ENCODE results near the gene PTPRF.
"Not testable (repeated sequence)": the region's sequence is repeated elsewhere in the genome, so short reads cannot be mapped to it uniquely, and the experiment has no call there.

PTPRF gene

GRCh38 chr1:43530483-43531106, at the start of gene PTPRF:
Gene PTPRF (plus strand): TSS chr1:43530883. CDS start chr1:43545076, 14,193 bp downstream.
- peak; percentile 66 for DNase-seq

GRCh38 chr1:43481491-43481890, 49.2 kb upstream of the PTPRF start:
- no peak for DNase-seq

- DNase-seq, result no peak
These were observed 48.5 kb upstream of the PTPRF start for GRCh38 chr1:43482215-43482614.

- DNase-seq, result no peak
These were observed 46.3 kb upstream of the PTPRF start for GRCh38 chr1:43484367-43484766.

- no peak for DNase-seq
These were observed 42.5 kb upstream of the PTPRF start for GRCh38 chr1:43488165-43488564.

GRCh38 chr1:43491061-43491460, 39.6 kb upstream of the PTPRF start:
- no peak for DNase-seq

GRCh38 chr1:43492826-43493225, 37.9 kb upstream of the PTPRF start:
- no peak for DNase-seq

- peak; percentile 66 for DNase-seq
These were observed 36.8 kb upstream of the PTPRF start for GRCh38 chr1:43493661-43494450.

GRCh38 chr1:43495204-43495603, 35.5 kb upstream of the PTPRF start:
- no peak for DNase-seq

- DNase-seq, result no peak
These were observed 30.8 kb upstream of the PTPRF start for GRCh38 chr1:43499898-43500297.

GRCh38 chr1:43501806-43502205, 28.9 kb upstream of the PTPRF start:
- not testable (repeated sequence) for DNase-seq

GRCh38 chr1:43503534-43503933, 27.1 kb upstream of the PTPRF start:
- no peak for DNase-seq

GRCh38 chr1:43505077-43505780, 25.5 kb upstream of the PTPRF start:
- DNase-seq, result no peak

GRCh38 chr1:43506233-43506632, 24.4 kb upstream of the PTPRF start:
- DNase-seq, result no peak

- no peak for DNase-seq
These were observed 23.1 kb upstream of the PTPRF start for GRCh38 chr1:43507296-43508295.

- no peak for DNase-seq
These were observed 21.5 kb upstream of the PTPRF start for GRCh38 chr1:43509007-43509739.

GRCh38 chr1:43509740-43510375, 20.8 kb upstream of the PTPRF start:
- no peak for DNase-seq

- no peak for DNase-seq
These were observed 20.1 kb upstream of the PTPRF start for GRCh38 chr1:43510621-43511020.

GRCh38 chr1:43511394-43511793, 19.3 kb upstream of the PTPRF start:
- DNase-seq, result no peak

GRCh38 chr1:43512133-43512532, 18.6 kb upstream of the PTPRF start:
- DNase-seq, result no peak

- DNase-seq, result no peak
These were observed 18.0 kb upstream of the PTPRF start for GRCh38 chr1:43512681-43513080.

Data from NCI-H2227 treated with DMSO at 0.1 percent for 48 hours (cell line).